Adrenal gland (tissue), 5 donors: ENCODE data around the gene TBC1D22A.

ENCODE experiments used
- POLR2A ChIP-seq, 2 donors: fragments of 450-650 bp; IDR thresholded peaks; one replicate each; pipeline ENCODE4 v1.6.1; 2017; ENCODE audit warnings: antibody characterized with exemption in 2 of 2, mild to moderate bottlenecking in 2 of 2, moderate library complexity in 1 of 2
- TF ChIP-seq, protein P1 (sequence below), 6 experiments: fragments of 450-650 bp in 4 of 6; fragments of 200-600 bp in 2 of 6; sonication (generic) in 1 of 6; IDR thresholded peaks; 1 replicate in 5 of 6; 2 replicates in 1 of 6; pipeline versions ENCODE4 v1.5.1 to v1.8.0; 2016 to 2021; ENCODE audit warnings: antibody characterized with exemption in 6 of 6, mild to moderate bottlenecking in 2 of 6, moderate library complexity in 1 of 6
- donor health status: DM: no; HTN: no; CAD: no.

DNA sequence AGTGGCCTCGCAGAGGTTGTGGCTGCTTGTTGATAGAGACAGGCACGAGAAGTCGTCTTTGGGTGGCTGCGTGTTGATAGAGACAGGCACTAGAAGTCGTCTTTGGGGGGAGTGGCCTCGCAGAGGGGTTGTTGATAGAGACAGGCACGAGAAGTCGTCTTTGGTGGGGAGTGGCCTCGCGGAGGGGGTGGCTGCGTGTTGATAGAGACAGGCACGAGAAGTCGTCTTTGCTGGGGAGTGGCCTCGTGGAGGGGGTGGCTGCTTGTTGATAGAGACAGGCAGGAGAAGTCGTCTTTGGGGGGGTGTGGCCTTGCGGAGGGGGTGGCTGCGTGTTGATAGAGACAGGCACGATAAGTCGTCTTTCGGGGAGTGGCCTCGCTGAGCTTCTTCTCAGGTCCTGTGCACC lies 328.8 kb downstream of the TBC1D22A start:
- TF ChIP-seq, protein P1, sequence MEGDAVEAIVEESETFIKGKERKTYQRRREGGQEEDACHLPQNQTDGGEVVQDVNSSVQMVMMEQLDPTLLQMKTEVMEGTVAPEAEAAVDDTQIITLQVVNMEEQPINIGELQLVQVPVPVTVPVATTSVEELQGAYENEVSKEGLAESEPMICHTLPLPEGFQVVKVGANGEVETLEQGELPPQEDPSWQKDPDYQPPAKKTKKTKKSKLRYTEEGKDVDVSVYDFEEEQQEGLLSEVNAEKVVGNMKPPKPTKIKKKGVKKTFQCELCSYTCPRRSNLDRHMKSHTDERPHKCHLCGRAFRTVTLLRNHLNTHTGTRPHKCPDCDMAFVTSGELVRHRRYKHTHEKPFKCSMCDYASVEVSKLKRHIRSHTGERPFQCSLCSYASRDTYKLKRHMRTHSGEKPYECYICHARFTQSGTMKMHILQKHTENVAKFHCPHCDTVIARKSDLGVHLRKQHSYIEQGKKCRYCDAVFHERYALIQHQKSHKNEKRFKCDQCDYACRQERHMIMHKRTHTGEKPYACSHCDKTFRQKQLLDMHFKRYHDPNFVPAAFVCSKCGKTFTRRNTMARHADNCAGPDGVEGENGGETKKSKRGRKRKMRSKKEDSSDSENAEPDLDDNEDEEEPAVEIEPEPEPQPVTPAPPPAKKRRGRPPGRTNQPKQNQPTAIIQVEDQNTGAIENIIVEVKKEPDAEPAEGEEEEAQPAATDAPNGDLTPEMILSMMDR (IDR thresholded peaks at IDR 0.05): no peak
- no peak for TF ChIP-seq POLR2A (IDR thresholded peaks at IDR 0.05)
